HG03565 (cell line): ENCODE data around the gene GPC1.
"Not testable (repeated sequence)": the region's sequence is repeated elsewhere in the genome, so short reads cannot be mapped to it uniquely, and the experiment has no call there.

Experiments used
- ATAC-seq: cut with Tn5 transposase; IDR thresholded peaks from one replicate; pipeline ENCODE4 v1.9.1; 2021; ENCODE audit warnings: mild to moderate bottlenecking, moderate library complexity; ENCODE audit not compliant: unreplicated experiment

The GPC1 gene

DNA sequence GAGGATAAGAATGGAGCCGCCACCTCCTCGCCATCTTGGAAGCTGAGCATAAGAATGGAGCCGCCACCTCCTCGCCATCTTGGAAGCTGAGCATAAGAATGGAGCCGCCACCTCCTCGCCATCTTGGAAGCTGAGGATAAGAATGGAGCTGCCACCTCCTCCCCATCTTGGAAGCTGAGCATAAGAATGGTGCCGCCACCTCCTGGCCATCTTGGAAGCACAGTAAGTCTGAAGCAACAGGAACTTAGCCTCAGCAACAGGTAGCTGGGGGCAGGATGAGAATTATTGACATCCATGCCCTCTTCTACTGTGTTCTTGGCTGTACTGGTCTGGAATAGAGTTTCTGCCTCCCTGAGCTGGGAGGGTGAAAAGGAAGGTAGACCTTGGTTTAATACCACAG, 61.6 kb downstream of the GPC1 start:
- not testable (repeated sequence) for ATAC-seq

DNA sequence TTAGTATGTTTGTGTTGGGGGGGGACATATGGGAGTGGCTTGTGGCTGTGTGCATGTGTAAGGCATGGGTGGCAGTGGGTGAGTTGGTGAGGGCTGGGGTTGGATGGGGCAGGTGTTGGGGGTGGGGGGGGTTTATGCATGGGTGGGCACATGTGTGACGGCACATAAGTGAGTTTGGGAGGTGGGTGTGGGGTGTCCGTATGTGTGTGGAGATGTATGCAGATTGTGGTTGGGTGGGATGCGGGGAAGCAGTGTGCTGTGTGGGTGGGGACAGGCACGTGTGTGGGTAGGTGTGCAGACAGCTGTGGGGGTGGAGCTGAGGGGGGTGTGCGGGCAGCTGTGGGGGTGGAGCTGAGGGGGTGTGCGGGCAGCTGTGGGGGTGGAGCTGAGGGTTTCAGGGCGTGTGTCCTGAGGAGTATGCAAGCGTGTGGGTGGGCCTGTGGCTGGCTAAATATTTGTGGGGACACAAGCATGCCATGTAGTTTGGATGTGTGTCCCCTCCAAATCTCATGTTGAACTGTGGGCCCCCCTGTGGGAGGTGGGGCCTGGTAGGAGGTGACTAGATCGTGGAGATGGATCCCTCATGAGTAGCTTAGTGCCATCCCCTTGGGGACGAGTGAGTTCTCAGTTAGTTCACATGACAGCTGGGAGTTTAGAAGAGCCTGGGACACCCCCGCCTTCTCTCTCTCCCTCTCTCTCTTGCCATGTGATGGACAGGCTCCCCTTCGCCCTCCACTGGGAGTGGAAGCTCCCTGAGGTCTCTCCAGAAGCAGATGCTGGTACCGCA, 62.9 kb downstream of the GPC1 start:
- no peak for ATAC-seq

DNA sequence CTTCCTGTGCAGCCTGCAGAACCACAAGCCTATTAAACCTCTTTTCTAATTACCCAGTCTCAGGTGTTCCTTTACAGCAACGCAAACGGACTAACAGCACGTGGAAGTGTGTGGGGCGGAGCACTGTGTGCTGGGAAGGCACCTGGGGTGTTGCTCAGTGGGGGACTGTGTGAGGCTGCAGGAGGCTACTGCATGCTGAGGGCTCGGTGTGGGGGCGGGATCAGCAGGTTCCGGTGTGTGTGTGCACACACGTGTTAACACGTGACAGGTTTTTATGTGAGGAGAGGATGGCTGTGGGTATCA, 63.4 kb downstream of the GPC1 start:
- no peak for ATAC-seq

DNA sequence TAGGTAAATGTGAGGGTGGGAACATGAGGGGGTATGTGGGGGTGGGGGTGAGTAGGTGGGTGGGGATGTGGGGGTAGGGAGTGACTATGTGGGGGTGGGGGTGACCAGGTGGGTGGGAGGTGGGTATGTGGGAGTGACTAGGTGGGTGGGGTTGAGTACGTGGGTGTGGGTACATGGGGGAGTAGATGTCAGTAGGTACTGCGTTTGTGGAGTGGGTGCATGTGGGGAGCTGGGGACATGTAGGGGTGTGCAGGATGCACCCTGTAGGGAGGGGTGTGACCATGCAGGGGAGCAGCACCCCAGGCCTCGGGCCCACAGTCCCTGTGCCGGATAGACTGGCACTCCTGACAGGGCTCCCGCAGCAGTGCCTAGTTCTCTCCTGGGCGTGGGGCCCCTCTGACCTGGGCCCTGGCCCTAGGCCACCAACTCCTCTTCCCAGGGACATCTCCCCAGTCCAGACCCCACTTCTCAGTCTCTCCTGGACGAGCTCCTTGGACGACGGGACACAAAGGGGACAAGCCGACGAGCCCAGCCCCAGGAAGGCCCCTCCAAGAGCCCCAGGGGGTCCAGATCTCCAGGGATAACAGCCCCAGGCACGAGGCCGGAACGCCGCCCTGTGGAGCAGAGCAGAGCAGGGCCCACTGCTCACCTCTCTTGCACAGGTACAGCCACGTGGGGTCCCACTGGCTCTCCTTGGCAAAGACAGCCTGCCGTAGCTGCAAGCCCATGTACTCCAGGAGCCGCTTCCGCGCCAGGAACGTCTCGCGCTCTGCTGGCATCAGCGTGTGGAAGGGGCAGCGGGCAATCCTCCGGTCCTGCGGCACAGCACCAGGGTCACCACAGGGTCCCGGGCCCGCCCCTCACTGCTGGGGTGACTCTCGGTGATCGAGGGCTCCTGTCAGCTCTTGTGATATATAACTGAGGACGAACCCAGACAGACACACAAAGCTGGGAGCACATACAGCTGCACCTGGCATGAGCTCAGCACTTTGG, 64.1 kb downstream of the GPC1 start:
- no peak for ATAC-seq

DNA sequence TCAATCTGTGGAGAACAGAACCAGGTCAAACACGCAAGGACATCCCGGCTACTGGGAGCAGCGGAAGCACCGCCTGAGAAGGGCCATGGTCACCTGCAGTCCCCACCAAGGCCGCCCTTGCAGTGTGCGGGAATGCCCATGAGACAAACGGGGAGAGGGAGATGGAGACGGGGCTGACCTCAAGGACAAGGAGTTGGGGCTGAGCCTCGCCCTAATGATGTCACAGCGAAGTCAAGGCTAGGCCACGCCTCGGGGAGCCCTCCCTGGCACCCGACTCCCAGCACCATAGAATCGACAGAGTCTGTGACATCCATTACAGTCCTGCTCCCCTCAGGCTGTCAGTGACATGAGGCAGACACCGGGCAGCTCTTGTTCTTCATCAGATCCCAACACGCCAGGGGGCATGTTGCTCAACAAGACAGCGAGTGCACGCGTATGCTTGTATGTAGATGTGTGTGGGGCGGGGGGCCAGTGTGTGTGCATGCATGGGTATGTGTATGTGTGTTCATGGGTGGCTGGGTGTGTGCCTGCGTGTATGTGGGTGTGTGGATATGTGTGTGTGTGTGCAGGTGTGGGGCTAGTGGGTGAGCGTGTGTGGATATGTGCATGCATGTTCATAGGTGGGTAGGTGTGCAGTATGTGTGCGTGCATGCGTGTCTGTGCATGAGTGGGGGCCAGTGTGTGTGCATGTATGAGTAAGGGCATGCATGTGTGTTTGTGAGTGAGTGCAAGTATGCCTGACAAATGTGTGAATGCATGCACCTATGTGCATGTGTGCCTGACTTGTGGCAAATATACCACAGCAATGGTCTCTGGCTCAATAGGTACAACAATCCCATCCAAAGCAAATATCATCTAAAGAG, 65.3 kb downstream of the GPC1 start:
- ATAC-seq = no peak

DNA sequence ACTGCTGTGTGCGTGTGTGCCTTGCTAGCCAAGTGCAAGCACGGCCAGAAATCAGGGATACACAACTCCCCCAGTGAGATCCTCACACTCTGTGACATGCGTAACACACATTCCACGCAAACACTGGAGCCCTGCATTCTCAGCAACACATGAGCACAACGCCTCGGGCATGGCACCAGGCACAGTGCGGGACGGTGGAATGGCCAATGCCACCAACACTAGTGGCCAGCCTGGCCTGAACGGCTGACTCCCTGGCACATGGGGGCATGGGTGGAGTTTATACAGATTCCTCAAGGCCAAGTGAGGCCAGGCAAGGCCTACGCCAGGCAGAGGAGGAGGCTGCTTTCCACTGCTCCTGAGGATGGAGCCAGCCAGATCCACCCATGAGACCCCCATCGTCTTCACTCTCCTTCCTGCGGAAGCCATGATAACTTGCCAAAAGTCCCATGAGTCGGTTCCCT, 66.1 kb downstream of the GPC1 start:
- no peak for ATAC-seq

DNA sequence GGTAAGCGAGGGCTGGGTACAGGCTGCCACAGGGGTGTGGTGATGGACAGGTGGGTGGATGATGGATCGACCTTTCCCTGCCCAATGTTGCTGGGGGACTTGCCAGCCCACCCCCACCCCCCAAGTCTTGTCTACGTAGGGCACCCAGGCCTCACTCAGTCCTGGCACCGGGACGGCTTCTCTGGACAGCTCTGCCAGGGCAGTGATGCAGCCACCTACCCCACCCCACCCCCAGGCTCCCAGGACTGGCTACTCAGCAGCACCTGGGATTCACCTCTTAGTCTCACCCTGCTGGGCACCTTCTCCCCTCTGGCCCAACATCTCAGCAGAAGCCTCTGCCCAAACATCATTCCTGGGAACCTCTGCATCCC, 66.6 kb downstream of the GPC1 start:
- ATAC-seq = no peak

DNA sequence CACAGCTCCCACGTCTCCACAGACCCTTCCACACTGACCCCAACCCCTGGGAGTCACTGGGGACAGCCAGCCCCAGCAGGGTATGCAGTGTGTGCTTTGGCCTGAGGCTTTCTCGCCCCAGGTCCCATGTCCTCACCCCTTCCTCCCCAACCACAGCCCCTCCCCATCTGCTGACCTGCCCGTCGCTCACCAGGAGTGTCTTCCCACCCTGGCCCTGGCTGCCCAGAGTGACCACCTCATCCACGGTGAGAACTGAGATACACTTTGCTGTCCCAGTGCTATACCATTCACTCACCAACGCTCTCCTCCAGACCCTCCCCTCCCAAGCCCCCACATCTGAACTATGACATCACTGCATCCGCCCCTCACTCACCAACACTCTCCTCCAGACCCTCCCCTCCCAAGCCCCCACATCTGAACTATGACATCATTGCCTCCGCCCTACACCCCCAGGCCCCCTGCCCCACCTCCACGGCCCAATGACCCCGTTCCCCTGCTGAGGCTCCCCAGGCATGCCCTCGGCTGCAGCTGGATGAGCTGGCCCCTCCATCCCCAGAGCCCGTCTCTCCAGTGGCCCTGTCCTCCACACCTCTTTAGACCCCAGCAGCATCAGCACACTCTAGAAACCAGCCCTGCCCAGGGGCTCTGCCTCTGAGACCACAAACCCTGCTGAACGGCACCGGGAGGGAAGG, 67.1 kb downstream of the GPC1 start:
- ATAC-seq = no peak

DNA sequence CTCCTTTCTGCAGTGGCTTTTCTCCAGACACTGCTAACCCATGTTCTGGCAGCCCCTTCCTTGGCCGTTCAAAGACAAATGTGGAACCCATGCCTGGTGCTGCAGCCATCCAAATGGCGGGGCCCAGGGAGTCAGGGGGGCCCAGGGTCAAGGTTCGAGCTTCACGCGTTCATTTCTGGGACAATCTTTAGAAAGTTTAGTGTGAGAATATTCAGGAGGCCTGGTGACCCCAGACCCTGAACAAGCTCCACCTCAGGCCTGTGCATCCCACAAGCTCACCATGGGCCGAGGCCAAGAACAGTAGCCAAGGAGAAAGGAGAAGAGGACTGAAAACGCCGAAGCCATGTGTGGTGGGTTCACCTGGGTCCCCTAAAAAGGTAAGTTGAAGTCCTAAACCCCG, 67.9 kb downstream of the GPC1 start:
- ATAC-seq = no peak

DNA sequence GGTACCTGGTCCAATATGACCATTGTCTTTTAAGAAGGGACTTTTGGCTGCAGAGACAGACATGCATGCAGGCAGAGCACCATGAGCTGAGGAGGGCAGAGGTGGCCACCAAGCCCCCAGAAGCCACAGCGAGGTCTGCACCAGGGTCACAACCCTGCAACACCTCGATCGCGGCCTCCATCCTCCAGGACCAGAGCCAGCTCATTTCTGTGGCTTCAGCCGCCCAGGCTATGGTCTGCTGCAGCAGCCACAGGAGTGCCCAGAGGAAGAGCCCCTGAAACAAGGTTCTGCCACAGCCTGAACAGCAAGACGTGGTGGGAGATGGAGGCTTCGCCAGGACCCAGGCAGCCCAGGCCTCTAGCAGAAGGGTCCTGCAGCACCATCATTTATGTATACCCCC, 68.4 kb downstream of the GPC1 start:
- no peak for ATAC-seq

DNA sequence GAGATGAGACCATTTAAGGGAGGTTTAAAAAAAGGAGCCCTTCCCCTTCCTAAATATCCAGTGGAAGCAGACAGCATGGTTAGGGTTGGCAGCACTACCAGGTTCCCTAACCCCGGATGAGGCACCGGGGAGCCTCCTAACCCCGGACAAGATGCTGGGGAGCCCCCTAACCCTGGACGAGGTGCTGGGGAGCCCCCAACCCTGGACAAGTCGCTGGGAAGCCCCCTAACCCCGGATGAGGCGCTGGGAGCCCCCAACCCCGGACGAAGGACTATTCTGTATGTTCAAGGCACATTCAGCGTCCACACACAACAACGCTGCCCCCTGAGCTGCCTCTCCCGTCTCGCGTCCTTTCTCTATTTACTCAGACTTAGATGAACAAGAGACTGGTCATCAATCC, 70.4 kb downstream of the GPC1 start:
- ATAC-seq = no peak

DNA sequence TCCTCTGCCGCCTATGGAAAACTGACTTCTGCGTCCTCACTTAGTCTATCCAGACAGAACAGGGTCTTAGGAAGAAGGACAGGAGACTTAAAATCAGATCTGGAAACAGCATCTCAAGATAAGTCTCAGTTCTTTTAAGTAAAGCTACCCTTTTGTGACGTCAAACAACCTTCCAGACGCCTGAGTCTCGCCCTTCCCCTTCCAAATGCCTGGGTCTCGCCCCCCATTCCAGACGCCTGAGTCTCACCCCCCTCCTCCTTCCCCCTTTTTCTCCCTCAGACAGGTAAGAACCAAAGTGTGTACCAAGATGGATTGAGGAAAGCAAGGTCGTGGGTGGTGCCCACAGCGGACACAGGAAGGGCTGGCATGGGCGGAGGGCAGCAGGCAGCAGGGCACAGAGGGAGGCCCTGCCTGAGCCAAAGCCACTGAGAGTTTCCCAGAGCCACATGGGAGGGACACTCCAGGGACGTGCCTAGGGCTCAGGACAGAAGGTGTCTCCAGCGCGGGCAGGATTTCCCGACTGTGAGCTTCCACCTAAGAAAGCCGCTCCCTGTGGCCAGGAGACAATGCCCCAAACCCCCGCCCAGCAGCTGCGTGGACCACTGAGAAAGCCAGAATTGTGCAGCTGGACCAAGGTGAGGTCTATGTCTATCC, 71.1 kb downstream of the GPC1 start:
- no peak for ATAC-seq

DNA sequence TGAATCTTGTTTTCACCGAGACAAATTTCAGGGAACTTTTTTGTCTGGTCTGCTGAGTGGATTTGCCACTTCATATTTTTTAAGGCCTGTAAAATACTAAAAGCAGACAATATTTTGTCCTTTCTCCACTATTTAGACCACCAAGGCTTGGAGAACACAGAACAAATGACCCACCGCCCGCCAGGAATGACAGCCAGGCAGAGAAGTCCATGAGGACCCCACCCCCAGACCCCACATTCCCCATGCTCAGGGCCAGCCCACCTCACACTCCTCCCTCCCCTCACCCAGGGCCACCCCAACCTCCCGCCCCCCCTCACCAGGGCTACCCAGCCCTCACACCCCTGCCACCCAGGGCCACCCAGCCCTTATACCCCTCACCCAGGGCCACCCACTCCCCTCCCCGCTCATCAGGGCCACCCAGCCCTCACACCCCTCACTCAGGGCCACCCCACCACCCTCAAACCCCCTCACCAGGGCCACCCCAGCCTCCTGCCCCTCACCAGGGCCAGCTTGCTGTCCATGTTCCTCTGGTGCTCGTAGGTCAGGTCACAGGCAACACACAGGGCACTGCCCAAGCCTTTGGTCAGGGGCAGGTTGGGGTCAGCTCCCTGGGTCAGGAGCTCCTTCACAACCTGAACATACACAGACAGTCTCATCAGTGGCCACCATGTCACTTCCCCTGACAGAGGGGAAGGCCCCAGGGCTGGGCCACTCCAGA, 71.8 kb downstream of the GPC1 start:
- no peak for ATAC-seq

DNA sequence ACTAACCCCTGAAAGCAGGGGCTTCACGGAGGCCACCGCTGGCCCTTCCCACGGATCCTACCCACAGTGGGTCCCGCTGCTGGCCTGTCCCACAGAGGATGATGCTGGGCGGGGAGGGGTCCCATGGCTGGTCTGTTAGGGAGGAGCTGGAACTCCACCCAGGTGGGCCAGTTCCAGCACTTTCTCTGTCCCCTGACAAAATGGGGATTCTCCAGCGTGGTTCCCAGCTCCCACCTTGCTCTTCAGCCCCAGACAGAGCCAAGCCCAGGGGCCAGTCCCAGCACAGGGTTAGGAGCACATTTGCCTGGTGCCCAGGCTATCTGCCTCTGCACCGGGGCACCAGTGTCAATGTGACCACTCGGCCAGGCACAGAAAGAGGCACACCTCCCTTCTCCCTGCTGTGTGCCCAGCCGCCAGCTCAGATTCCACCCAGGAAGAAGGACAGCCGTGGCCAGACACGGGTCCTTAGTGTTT, 72.4 kb downstream of the GPC1 start:
- no peak for ATAC-seq

DNA sequence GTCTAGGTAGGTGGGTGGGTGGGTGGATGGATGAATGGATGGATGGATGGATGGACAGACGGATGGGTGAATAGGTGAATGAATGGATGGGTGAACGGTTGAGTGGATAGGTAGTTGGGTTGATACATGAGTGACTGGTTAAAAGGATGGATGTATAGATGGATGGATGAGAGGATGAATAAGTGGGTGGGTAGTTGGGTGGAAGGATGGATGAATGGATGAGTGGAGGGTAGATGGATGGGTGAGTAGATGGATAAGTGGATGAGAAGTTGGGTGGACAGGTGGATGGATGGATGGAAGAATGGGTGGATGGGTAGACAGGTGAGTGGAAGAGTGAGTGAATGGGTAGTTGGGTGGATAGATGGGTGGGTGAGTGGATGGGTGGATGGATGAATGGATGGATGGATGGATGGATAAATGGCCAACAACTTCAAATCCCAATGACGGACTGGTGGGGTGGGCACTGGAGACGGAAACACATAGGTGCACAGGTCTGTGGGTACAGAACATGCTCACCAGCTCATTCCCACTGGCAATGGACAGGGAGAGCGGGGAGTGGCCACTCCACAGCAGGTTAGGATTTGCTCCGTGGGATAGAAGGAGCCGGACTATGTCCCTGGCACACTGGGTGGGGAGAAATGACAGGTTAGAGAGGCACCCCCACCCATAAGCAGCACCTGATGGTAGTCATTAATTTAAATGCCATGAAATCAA, 73.5 kb downstream of the GPC1 start:
- ATAC-seq = no peak

DNA sequence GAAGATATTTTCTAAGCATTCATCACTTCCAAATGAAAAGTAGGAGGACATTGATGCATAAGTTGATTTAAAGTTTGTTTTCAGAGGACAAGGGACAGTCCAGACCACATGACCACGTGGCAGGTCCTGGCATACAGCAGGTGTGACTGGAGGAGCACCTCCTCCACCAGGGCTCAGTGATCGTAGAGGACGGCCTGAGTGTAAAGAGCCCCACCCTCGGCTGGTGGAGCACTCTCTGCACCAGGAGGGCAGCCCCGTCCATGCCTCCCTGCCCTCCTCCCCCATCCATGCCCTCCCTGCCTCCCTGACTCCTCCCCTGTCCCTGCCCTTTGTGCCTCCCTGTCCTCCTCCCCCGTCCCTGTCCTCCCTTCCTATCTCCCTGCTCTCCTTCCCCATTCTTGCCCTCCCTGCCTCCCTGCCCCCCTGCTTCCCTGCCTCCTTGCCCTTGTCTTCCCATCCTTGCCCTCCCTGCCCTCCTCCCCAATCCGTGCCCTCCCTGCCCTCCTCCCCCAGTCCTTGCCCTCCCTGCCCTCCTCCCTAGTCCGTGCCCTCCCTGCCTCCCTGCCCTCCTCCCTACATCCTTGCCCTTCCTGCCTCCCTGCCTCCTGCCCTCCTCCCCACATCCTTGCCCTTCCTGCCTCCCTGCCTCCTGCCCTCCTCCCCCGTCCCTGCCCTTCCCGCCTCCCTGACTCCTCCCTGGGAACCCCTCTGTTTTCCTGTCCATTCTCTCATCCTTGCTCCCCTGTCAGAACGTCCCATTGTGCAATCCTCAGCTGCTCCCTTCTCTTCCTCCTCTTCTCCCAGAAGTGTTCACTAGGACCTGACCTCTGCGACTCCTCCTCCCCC, 74.4 kb downstream of the GPC1 start:
- no peak for ATAC-seq

DNA sequence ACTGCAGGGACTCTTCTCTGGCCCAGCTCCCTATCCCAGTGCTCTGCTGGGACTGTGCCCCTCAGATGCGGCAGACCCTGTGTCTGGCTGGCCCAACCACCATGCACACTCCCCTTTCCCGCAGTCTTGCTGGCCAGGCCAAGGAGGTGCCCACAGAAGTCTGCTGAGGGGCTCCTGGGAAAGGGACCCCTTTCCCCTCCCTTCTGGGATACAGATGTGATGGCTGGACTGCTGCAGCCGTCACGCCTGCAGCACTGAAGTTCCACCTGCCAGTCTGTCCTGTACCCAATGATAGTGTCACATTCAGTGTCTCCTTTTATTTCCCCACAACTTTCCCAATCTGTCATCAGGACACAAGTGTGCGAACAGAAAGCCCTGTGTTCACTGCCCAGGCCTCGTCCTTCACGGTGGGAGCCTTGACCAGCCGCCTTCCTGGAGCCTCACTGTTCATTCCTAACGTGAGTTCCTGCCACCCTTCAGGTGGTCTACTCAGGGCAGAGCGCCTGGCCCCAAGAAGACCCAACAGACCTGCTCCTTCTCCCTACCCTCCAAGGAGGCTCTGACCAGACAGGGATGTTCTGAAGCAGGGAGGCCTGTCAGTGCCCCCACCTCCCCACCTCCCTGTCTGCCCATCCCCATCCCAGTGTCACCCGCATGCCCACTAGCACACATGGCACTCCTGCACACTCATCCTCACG, 75.2 kb downstream of the GPC1 start:
- no peak for ATAC-seq
